ENCODE measurements around the gene PLSCR3. TPM values are rescaled to one million over a fixed set of nuclear protein-coding genes. Genes with fewer than 3 reads are reported as not detected.

PLSCR3 gene
- total RNA-seq, 1 experiment from 2014 or later = 43.8 TPM

DNA sequence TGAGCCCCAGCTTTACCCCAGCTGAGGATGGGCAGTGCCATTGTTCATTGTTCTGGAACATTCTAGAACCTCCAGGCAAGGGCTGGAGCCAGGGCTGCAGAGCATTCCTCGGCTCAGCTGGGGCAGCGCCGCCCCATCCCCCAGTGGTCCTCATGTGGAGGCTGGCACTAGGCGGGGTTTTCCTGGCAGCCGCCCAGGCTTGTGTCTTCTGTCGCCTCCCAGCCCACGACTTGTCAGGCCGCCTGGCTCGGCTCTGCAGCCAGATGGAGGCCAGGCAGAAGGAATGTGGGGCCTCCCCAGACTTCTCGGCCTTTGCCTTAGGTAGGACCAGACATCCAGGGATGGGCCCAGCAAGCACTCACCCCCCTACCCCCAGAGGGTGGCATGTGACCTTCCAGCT is 39.3 kb downstream of the PLSCR3 start, which contains the start of gene TMEM95:
Gene TMEM95, plus strand, starts transcription at position 104 of the 400 bp plus-strand sequence. Its CDS starts 49 bp downstream, at position 153.
- Histone ChIP-seq H3K27ac (ENCODE audit: low read depth, low read length) (peak within 1 kb of the TSS; percentile 17; the same call in 1 of the 2 replicates), H3K9me2 (ENCODE audit: insufficient read depth) (no peaks in the 10 kb centered on the region), H4K20me1 (ENCODE audit: insufficient read depth) (no peaks in the 10 kb centered on the region), H3K79me2 (ENCODE audit: insufficient read depth, low read length) (peaks cover 18% of the 10 kb centered on the region), H2AFZ (ENCODE audit: low read depth, low read length, poor library complexity, severe bottlenecking) (no peak within 1 kb of the TSS), H3K36me3 (ENCODE audit: control insufficient read depth in 1 of 2, insufficient read depth in 2 of 2, low read length in 2 of 2) (no peaks in the 10 kb centered on the region), H3K4me2 (ENCODE audit: low read length) (peak within 1 kb of the TSS; percentile 60), H3K9me3 (ENCODE audit: control insufficient read depth in 1 of 2, insufficient read depth in 1 of 2, low read depth in 1 of 2, low read length in 2 of 2) (no peaks in the 10 kb centered on the region), H3K27me3 (ENCODE audit: insufficient read depth, low read length) (no peaks in the 10 kb centered on the region), H3K4me1 (ENCODE audit: control insufficient read depth in 1 of 2, insufficient read depth in 2 of 2, low read length in 2 of 2) (peaks cover 23 to 58% of the 10 kb centered on the region in 2 experiments), H3K9ac (ENCODE audit: low read length) (no peak within 1 kb of the TSS), H3K4me3 (replicated peaks in 1 of 2; ENCODE audit: low read depth in 1 of 2, low read length in 2 of 2) (no peak within 1 kb of the TSS)
- DNase-seq (ENCODE audit: low read depth, low spot score) (no peak), ATAC-seq (no peak)
- RAD21 ChIA-PET (ENCODE audit: low non-redundant PET in 1 of 2, low total read pairs in 2 of 2, uncharacterized antibody in 2 of 2, unreplicated experiment in 2 of 2) = interaction anchor here in 1 of 2 experiments (2.0 kb wide), 1 partner anchor 81 kb away, joined by 6 read pairs; the partner anchor contains the start of gene TMEM102
- no TSS peak for BruUV-seq (replicated peaks)
- intact Hi-C loops (cut with micrococcal nuclease) = loop anchor here (5.0 kb wide), 1 partner anchor 37 kb away; the partner anchor contains the start of gene PLSCR3
- TF ChIP-seq POLR2A (IDR thresholded peaks at IDR 0.05; ENCODE audit: borderline replicate concordance, extremely low read depth, insufficient read depth, insufficient read length) = no peak
- TF ChIP-seq ZNF274 (IDR thresholded peaks at IDR 0.05; ENCODE audit: low read depth, low read length) = no peak
- POLR2A ChIA-PET = interaction anchor here (0.9 kb wide), 1 partner anchor 129 kb away, joined by 3 read pairs; the partner anchor contains the start of gene POLR2A
- CTCF ChIA-PET = interaction anchor here (1.0 to 2.9 kb wide), 7 partner anchors 10 to 206 kb away, joined by 3 to 21 read pairs (median 7); partner anchors contain the start of genes SENP3, TMEM102 and TMEM256

DNA sequence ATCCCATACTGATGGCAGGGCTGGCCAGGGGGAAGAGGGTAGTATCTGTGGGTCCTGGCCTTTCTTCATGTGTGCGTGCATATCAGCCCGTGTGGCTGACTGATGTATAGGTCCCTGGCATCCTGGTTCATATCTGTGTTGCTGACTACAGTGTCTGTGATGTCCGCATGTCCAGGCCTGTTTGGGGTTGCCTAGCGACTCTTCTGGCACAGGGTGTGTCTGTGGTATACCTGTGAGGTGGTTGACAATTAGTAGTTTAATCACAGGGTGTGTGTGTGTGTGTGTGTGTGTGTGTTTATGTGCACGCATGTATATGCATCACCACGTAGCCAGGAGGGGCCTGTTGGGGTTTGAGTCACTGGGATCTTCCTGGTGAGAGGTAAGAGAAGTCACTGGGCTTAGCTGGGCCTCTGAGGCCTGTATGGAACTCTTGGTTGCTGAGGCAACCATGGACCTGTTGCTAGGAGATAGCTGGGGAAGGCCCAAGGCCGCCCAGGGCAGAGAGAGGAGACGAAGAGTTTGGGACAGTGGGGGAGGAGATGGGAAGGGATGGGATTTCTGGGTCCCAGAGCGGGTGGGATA is 40.0 kb downstream of the PLSCR3 start:
- Histone ChIP-seq H3K4me1 (ENCODE audit: control insufficient read depth in 1 of 2, insufficient read depth in 2 of 2, low read length in 2 of 2) (peaks cover 29 to 65% of the 10 kb centered on the region in 2 experiments), H3K36me3 (ENCODE audit: control insufficient read depth in 1 of 2, insufficient read depth in 2 of 2, low read length in 2 of 2) (no peaks in the 10 kb centered on the region), H3K4me2 (ENCODE audit: low read length) (peak overlapping the region; percentile 8), H3K4me3 (replicated peaks in 1 of 2; ENCODE audit: low read depth in 1 of 2, low read length in 2 of 2) (no peak overlapping the region), H3K9me2 (ENCODE audit: insufficient read depth) (no peaks in the 10 kb centered on the region), H3K27ac (ENCODE audit: low read depth, low read length) (no peak overlapping the region), H4K20me1 (ENCODE audit: insufficient read depth) (0 out of 2 replicates have a peak, but pooled peaks cover 4% of the 10 kb centered on the region), H3K9ac (ENCODE audit: low read length) (no peak overlapping the region), H3K9me3 (ENCODE audit: control insufficient read depth in 1 of 2, insufficient read depth in 1 of 2, low read depth in 1 of 2, low read length in 2 of 2) (no peaks in the 10 kb centered on the region), H3K27me3 (ENCODE audit: insufficient read depth, low read length) (no peaks in the 10 kb centered on the region), H3K79me2 (ENCODE audit: insufficient read depth, low read length) (peaks cover 24% of the 10 kb centered on the region), H2AFZ (ENCODE audit: low read depth, low read length, poor library complexity, severe bottlenecking) (no peak overlapping the region)
- CTCF ChIA-PET = interaction anchor here (1.0 to 2.9 kb wide), 3 partner anchors 50 to 206 kb away, joined by 6 to 21 read pairs (median 7); partner anchors contain the start of genes TMEM102 and TMEM256
- POLR2A ChIA-PET = no interaction called here
- no peak for ATAC-seq
- BruUV-seq (replicated peaks) = no TSS peak
- intact Hi-C loops (cut with micrococcal nuclease) = loop anchor here (5.0 kb wide), 1 partner anchor 307 kb away; no protein-coding TSS in a partner anchor
- RAD21 ChIA-PET (ENCODE audit: low non-redundant PET in 1 of 2, low total read pairs in 2 of 2, uncharacterized antibody in 2 of 2, unreplicated experiment in 2 of 2) = no interaction called here
- no peak for DNase-seq (ENCODE audit: low read depth, low spot score)
- TF ChIP-seq EZH2phosphoT487 (IDR thresholded peaks at IDR 0.05; ENCODE audit: borderline replicate concordance) (no peak), CBX3 (IDR thresholded peaks at IDR 0.05; ENCODE audit: low read depth) (no peak), JUND (IDR thresholded peaks at IDR 0.05) (no peak), SRF (IDR thresholded peaks at IDR 0.05; ENCODE audit: low read depth) (no peak), SP1 (IDR thresholded peaks at IDR 0.05; ENCODE audit: low read depth) (no peak), POLR2AphosphoS5 (IDR thresholded peaks at IDR 0.05; ENCODE audit: low read depth, low read length) (no peak), SIN3A (IDR thresholded peaks at IDR 0.05; ENCODE audit: low read depth) (no peak)
- TF ChIP-seq, protein P1, sequence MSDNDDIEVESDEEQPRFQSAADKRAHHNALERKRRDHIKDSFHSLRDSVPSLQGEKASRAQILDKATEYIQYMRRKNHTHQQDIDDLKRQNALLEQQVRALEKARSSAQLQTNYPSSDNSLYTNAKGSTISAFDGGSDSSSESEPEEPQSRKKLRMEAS (IDR thresholded peaks at IDR 0.05) = no peak
- TF ChIP-seq, protein P2, sequence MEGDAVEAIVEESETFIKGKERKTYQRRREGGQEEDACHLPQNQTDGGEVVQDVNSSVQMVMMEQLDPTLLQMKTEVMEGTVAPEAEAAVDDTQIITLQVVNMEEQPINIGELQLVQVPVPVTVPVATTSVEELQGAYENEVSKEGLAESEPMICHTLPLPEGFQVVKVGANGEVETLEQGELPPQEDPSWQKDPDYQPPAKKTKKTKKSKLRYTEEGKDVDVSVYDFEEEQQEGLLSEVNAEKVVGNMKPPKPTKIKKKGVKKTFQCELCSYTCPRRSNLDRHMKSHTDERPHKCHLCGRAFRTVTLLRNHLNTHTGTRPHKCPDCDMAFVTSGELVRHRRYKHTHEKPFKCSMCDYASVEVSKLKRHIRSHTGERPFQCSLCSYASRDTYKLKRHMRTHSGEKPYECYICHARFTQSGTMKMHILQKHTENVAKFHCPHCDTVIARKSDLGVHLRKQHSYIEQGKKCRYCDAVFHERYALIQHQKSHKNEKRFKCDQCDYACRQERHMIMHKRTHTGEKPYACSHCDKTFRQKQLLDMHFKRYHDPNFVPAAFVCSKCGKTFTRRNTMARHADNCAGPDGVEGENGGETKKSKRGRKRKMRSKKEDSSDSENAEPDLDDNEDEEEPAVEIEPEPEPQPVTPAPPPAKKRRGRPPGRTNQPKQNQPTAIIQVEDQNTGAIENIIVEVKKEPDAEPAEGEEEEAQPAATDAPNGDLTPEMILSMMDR (IDR thresholded peaks at IDR 0.05 in 2 of 3, conservative IDR thresholded peaks at IDR 0.05 in 1 of 3; ENCODE audit: borderline replicate concordance in 1 of 3, insufficient read depth in 1 of 3, low read depth in 2 of 3, low read length in 2 of 3) = no peak
- TF ChIP-seq, protein P3, sequence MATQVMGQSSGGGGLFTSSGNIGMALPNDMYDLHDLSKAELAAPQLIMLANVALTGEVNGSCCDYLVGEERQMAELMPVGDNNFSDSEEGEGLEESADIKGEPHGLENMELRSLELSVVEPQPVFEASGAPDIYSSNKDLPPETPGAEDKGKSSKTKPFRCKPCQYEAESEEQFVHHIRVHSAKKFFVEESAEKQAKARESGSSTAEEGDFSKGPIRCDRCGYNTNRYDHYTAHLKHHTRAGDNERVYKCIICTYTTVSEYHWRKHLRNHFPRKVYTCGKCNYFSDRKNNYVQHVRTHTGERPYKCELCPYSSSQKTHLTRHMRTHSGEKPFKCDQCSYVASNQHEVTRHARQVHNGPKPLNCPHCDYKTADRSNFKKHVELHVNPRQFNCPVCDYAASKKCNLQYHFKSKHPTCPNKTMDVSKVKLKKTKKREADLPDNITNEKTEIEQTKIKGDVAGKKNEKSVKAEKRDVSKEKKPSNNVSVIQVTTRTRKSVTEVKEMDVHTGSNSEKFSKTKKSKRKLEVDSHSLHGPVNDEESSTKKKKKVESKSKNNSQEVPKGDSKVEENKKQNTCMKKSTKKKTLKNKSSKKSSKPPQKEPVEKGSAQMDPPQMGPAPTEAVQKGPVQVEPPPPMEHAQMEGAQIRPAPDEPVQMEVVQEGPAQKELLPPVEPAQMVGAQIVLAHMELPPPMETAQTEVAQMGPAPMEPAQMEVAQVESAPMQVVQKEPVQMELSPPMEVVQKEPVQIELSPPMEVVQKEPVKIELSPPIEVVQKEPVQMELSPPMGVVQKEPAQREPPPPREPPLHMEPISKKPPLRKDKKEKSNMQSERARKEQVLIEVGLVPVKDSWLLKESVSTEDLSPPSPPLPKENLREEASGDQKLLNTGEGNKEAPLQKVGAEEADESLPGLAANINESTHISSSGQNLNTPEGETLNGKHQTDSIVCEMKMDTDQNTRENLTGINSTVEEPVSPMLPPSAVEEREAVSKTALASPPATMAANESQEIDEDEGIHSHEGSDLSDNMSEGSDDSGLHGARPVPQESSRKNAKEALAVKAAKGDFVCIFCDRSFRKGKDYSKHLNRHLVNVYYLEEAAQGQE (IDR thresholded peaks at IDR 0.05; ENCODE audit: low read depth) = no peak
- TF ChIP-seq, protein P4, sequence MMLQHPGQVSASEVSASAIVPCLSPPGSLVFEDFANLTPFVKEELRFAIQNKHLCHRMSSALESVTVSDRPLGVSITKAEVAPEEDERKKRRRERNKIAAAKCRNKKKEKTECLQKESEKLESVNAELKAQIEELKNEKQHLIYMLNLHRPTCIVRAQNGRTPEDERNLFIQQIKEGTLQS (IDR thresholded peaks at IDR 0.05) = no peak
